HG02870 (cell line): ENCODE results near the gene MYMX.

Experiments
- ATAC-seq: cut with Tn5 transposase; IDR thresholded peaks from one replicate; pipeline ENCODE4 v1.9.1; 2021; ENCODE audit warnings: mild to moderate bottlenecking, moderate library complexity; ENCODE audit not compliant: unreplicated experiment

The MYMX gene

GRCh38 chr6:44262467-44263353, 46.0 kb downstream of the MYMX start:
- ATAC-seq: no peak

- ATAC-seq: no peak
Measured at GRCh38 chr6:44263354-44264100, 46.8 kb downstream of the MYMX start.

- no peak for ATAC-seq
Measured at GRCh38 chr6:44264154-44265006, 47.7 kb downstream of the MYMX start.

GRCh38 chr6:44265007-44265721, 48.4 kb downstream of the MYMX start, which contains the start of gene NFKBIE:
NFKBIE (minus strand) TSS chr6:44265551; CDS start chr6:44265346, 205 bp downstream.
- no peak for ATAC-seq

- no peak for ATAC-seq
Measured at GRCh38 chr6:44265722-44266233, 49.1 kb downstream of the MYMX start.

GRCh38 chr6:44266347-44266746, 49.6 kb downstream of the MYMX start:
- ATAC-seq: no peak

GRCh38 chr6:44267252-44267651, 50.5 kb downstream of the MYMX start:
- no peak for ATAC-seq
